ENCODE results near the gene FLNC. TPM values are rescaled to one million over a fixed set of nuclear protein-coding genes. Genes with fewer than 3 reads are reported as not detected.

The FLNC gene
- total RNA-seq, 1 donor from 2014 or later, result 204 TPM

GRCh38 chr7:128831994-128832879 is 2.0 kb downstream of the FLNC start:
- peak; percentile 81 for DNase-seq (ENCODE audit: low spot score)

GRCh38 chr7:128832880-128833147 is 2.6 kb downstream of the FLNC start:
- DNase-seq (ENCODE audit: low spot score), result no peak

DNA sequence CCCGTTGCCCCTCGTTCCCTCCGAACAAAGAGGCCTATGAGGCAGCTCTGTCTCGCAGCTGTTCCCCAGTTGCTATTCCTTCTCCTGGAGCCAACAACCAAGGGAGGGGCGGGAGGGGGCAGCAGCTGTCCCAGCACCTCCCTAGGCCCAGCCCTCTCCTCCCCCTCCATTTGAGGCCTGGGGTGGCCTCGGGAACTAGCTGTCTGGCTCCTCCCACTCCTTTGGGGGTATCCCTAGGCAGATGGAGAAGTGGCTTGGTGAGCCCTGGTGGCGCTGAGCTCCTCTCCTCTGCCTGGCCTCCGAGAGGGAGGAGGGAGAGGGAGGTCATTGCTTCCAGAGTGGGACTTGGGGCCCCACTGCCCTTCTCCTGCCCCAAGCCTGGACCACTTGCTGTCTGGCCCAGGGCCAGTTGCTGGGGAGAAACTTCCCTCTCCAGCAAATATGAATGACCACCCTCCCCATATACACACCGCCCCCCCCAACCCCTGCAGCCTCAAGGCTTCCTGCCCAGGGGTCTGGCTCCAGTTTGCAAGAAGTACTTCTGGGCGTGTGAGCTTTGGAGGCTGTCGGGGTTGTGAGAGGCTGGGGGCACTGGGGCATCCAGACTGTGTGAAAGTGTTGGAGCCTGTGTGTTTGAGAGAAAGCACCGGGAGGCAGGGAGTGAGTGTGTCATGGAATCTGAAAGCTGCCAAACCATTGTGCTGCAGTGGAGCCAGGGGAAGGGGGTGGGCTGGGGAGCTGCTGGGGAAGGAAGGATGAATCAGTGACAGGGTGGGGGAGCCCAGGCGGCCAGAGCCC is 3.1 kb downstream of the FLNC start:
- DNase-seq (ENCODE audit: low spot score), result peak; percentile 93

GRCh38 chr7:128833946-128834325 is 3.7 kb downstream of the FLNC start:
- DNase-seq (ENCODE audit: low spot score), result peak; percentile 74

DNA sequence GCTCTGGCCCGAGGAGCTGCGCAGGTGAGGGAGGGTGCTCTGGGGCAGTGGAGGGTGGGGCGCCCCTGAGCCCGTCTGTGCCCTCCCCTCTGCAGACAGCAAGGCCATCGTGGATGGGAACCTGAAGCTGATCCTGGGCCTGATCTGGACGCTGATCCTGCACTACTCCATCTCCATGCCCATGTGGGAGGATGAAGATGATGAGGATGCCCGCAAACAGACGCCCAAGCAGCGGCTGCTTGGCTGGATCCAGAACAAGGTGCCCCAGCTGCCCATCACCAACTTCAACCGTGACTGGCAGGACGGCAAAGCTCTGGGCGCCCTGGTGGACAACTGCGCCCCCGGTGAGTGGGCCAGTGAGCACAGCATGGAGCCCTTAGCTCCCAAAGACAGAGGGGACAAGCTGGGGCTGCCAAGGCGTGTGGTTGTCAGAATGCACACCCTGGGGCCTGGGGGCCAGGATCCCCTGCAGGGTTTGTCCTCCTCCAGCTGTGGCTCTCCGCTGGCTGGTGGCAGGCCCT is 5.1 kb downstream of the FLNC start:
- DNase-seq (ENCODE audit: low spot score), result no peak

DNA sequence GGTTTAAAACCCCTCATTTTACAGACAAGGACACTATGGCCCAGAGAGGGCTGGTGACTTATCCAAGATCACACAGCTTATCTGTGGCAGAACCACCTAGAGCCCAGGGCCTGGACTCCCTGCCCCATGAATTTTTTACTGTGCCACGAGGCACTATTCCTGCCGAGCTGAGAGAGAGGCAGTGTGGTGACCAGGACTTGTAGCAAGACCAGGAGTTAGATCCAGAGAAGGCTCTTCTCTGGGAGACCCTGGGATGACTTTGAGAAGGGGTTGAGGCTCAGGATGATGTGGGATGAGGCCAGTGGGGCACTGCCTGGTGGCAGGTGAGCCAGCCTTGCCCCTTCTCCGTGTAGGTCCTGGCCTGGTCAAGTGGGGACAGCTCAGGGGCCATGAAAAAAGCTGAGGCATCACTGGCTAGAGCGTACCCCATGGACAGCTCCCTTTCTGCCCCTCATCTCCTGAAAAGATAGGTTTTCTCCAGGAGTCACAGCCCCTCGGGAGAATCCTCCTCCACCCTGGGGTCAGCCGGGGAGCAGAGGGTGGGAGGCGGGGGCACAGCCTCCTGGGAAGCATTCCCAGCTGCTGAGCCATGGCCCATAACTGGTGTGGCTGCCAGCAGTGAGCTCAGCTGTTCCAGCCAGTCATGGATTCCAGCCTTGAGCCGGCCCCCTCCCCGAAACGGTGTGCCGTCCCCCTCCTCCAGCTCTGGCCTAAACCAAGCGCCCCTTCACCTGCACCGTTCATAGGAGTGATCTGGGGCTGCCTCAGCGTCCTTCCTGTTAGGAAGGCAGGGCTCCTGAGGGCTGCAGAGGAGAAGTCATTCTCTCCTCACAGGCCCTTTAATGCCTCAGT is 5.8 kb downstream of the FLNC start:
- peak; percentile 55 for DNase-seq (ENCODE audit: low spot score)

GRCh38 chr7:128836729-128837348 is 6.6 kb downstream of the FLNC start:
- DNase-seq (ENCODE audit: low spot score), result no peak

- DNase-seq (ENCODE audit: low spot score), result no peak
Observed at GRCh38 chr7:128837521-128837921, 7.3 kb downstream of the FLNC start.

GRCh38 chr7:128838109-128838779 is 8.0 kb downstream of the FLNC start:
- DNase-seq (ENCODE audit: low spot score), result no peak

GRCh38 chr7:128838981-128839731 is 8.9 kb downstream of the FLNC start:
- no peak for DNase-seq (ENCODE audit: low spot score)

GRCh38 chr7:128839751-128840177 is 9.6 kb downstream of the FLNC start:
- DNase-seq (ENCODE audit: low spot score), result no peak

DNA sequence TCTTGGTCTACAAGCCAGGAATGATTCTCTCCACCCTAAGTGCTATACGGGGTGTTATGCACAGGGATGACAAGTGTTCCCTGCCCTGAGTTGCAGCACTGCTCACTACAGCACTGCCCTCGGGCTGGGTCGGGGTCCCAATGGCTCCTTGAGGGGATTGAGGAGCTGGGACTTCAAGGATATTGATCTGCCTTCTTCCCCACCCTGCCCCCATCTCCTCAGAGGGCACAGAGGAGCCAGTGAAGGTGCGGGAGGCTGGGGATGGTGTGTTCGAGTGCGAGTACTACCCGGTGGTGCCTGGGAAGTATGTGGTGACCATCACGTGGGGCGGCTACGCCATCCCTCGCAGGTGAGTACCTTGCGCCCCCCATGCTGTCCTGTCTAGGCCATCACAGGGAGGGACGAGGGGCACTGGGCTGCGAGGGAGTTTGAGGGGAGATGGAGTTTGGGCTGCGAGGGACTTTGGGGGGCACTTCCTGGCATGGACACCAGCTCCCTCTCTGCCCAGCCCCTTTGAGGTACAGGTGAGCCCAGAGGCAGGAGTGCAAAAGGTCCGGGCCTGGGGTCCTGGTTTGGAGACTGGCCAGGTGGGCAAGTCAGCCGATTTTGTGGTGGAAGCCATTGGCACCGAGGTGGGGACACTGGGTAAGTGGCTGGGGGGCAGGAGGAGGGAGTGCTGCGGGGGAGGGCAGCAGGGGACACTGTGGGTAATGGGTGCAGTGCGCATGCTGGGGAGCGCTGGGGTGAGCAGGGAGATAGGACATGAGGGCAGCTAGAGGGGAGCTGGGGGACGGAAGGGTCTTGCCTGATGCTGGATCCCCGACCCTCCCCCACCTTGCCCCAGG is 10.3 kb downstream of the FLNC start:
- DNase-seq (ENCODE audit: low spot score), result no peak

DNA sequence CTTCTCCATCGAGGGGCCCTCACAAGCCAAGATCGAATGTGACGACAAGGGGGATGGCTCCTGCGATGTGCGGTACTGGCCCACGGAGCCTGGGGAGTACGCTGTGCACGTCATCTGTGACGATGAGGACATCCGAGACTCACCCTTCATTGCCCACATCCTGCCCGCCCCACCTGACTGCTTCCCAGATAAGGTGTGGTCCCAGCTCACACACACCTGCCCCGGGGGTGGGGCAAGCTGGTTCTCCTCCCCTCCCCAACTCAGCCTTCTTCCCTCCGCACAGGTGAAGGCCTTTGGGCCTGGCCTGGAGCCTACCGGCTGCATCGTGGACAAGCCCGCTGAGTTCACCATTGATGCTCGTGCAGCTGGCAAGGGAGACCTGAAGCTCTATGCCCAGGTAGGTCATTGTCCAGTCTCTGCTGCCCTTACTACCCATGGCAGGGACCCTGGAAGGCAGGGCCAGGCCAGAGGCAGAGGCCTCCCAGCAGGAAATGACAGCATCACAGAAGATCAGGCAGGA is 11.0 kb downstream of the FLNC start:
- DNase-seq (ENCODE audit: low spot score), result no peak

DNA sequence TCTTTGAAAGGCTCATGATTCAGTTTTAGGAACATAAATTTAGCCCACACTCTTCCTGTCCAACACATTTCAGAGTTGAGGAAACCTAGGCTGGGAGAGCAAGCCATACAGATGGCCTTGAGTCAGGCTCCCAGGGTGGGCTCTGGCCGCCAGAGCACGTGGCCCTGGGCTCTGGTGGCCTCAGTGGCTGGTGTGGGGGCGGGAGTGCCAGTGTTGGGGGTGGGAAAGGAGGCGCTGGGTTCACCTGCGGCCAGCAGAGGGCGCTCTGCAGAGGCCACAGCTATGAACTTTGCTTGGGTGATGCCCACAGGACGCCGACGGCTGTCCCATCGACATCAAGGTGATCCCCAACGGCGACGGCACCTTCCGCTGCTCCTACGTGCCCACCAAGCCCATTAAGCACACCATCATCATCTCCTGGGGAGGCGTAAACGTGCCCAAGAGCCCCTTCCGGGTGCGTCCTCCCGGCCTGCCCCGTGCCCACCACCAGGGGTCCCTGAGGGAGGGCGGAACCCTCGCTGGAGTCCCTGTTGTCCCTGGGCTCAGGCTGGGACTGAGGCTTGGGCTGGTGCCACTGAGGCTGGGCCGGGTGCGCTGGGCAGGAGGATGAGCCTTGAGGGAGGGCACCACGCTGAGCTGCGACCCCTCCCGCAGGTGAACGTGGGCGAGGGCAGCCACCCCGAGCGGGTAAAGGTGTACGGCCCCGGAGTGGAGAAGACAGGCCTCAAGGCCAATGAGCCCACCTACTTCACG is 11.9 kb downstream of the FLNC start:
- DNase-seq (ENCODE audit: low spot score), result no peak

- no peak for DNase-seq (ENCODE audit: low spot score)
Observed at GRCh38 chr7:128842674-128843641, 12.8 kb downstream of the FLNC start.

DNA sequence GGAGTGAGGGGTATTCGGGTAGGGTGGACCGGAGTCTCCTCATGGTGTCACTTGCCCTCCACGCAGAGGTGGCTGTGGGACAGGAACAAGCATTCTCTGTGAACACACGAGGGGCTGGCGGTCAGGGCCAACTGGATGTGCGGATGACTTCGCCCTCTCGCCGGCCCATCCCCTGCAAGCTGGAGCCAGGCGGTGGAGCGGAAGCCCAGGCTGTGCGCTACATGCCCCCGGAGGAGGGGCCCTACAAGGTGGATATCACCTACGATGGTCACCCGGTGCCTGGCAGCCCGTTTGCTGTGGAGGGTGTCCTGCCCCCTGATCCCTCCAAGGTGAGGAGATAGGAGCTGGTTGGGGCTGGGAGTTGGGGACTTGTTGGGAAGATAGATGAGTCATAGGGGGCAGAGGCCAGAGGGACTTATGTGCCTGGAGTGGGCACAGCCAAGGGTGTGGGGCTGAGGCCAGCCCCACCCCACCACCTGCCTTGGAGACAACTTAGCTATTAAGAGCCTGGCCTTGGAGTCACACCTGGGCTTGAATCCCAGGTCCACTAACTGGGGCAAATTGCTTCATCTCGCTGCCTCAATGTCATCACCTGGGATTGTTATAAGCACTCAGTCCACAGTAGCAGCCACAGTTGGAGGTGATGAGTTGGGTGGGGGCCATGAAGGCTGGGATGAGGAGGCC is 13.9 kb downstream of the FLNC start:
- no peak for DNase-seq (ENCODE audit: low spot score)
